Adrenal gland (tissue), 12 donors: ENCODE results near the gene IPMK. TPM values are rescaled to one million over a fixed set of nuclear protein-coding genes. Genes with fewer than 3 reads are reported as not detected.

Experiments
- DNase-seq, 7 donors: peaks; one replicate each; pipeline ENCODE4 v3.0.0-alpha.2; 2019 to 2020
- H3K27ac ChIP-seq, 5 donors: fragments of 200-600 bp; sonication (generic) in 4 of 5; 1 replicate in 3 of 5; 2 replicates in 2 of 5; pipeline versions ENCODE4 v1.5.1 to v1.8.0; 2016 to 2020; ENCODE audit warnings: mild to moderate bottlenecking in 1 of 5
- H3K27me3 ChIP-seq: fragments of 200-600 bp; 2 replicates; pipeline ENCODE4 v1.8.0; 2021
- H3K36me3 ChIP-seq, 2 donors: fragments of 200-600 bp; replicated peaks in 1 of 2; 1 replicate in 1 of 2; 2 replicates in 1 of 2; pipeline versions ENCODE4 v1.5.1 to v1.8.0; 2018 to 2022
- H3K4me1 ChIP-seq, 2 donors: fragments of 200-600 bp; replicated peaks in 1 of 2; 1 replicate in 1 of 2; 2 replicates in 1 of 2; pipeline versions ENCODE4 v1.5.1 to v1.8.0; 2018 to 2021
- H3K4me3 ChIP-seq, 4 donors: fragments of 200-600 bp; sonication (generic) in 3 of 4; one replicate each; pipeline ENCODE4 v1.5.1; 2016 to 2018
- H3K9me3 ChIP-seq, 3 donors: fragments of 200-600 bp; sonication (generic) in 1 of 3; replicated peaks in 1 of 3; 1 replicate in 2 of 3; 2 replicates in 1 of 3; pipeline versions ENCODE4 v1.5.1 to v1.8.0; 2016 to 2021
- CTCF ChIP-seq, 6 experiments: fragments of 450-650 bp in 4 of 6; fragments of 200-600 bp in 2 of 6; sonication (generic) in 1 of 6; IDR thresholded peaks; 1 replicate in 5 of 6; 2 replicates in 1 of 6; pipeline versions ENCODE4 v1.5.1 to v1.8.0; 2016 to 2021; ENCODE audit warnings: antibody characterized with exemption in 6 of 6, mild to moderate bottlenecking in 2 of 6, moderate library complexity in 1 of 6
- POLR2A ChIP-seq, 2 donors: fragments of 450-650 bp; IDR thresholded peaks; one replicate each; pipeline ENCODE4 v1.6.1; 2017; ENCODE audit warnings: antibody characterized with exemption in 2 of 2, mild to moderate bottlenecking in 2 of 2, moderate library complexity in 1 of 2
- WGBS, 4 donors: extraction: QIAGEN DNeasy Blood & Tissue Kit in 2 of 4; methylation state at CpG; one replicate each; pipeline versions ENCODE4 v1.1.5 to v1.1.7; 2013 to 2017; 5-methylcytosine and 5-hydroxymethylcytosine counted together
- intact Hi-C, 2 donors: fragments of 100-400 bp; cut with DNase I; formaldehyde crosslinking; loops; one replicate each; pipeline versions ENCODE4 v1.14.1 to v1.15.0; 2022 to 2023
- polyA plus RNA-seq, 3 donors: library from polyadenylated mRNA; stranded (reverse); fragments of 200-250 nt in 2 of 3; fragments of 350-450 nt in 1 of 3; fragmentation: Illumina TruSeq in 1 of 3; extraction: RNeasy Lipid Tissue Mini Kit (QIAGEN cat#74804) in 1 of 3; gene quantifications; one replicate each; pipeline ENCODE4 v1.2.3, GENCODE V29; 2013 to 2014
- total RNA-seq, 9 donors: library from RNA; depleted of rRNA in 4 of 9; stranded (reverse); fragments of >200 nt in 4 of 9; fragments of 120-200 nt in 1 of 9; fragmentation: NEBNext Ultra II Directional in 1 of 9; extraction: Animal tissue kit (Norgen Biotek cat#: 25700) in 1 of 9; gene quantifications; one replicate each; pipeline versions ENCODE4 v1.1.0 to v1.2.4, GENCODE V29; 2013 to 2023
- donor health status: healthy with polysubstance abuse.
- donor health status: Bipolar disorder and iron deficiency.
- donor health status: DM: yes; HTN: yes; CAD: no.
- donor health status: DM: no; HTN: no; CAD: no.
- donor health status: DM: no; HTN: no; CAD: no.
- donor health status: DM: yes; HTN: yes; CAD: no.

IPMK gene
- total and polyA plus RNA-seq, 12 donors = 1.0 to 6.6 (median 4.8) TPM

DNA sequence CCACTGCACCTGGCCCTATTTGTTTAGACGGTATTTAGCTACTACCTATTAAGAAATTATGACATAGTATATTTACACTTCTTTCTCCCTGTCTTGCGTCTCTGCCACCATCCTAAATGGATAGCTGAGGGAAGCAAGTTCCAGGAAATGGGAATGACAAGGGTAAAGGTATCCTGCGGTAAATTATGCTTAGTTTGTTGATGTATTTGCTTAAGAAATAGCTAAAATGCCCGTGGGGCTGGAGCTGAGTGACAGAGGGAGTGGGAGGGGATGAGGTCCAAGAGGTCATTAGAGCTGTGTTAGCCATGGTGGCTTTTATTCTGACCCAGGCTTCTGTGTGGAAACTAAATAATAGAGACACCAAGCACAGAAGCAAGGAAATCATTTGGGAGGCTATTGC is 38.1 kb upstream of the IPMK start:
- Histone ChIP-seq H3K27ac (no peak overlapping the region), H3K27me3 (no peaks in the 10 kb centered on the region), H3K36me3 (no peaks in the 10 kb centered on the region), H3K9me3 (no peaks in the 10 kb centered on the region), H3K4me3 (no peak overlapping the region), H3K4me1 (no peaks in the 10 kb centered on the region)
- 41 to 53% (median 49%) methylated on average over 4 of the region's 4 CpGs for WGBS, 4 donors
- DNase-seq = no peak
- intact Hi-C loops = loop anchor here in 1 of 2 donors (10.0 kb wide), 1 partner anchor 79 kb away; the partner anchor contains the start of gene TFAM
- TF ChIP-seq POLR2A (IDR thresholded peaks at IDR 0.05) (no peak), CTCF (IDR thresholded peaks at IDR 0.05) (no peak)

DNA sequence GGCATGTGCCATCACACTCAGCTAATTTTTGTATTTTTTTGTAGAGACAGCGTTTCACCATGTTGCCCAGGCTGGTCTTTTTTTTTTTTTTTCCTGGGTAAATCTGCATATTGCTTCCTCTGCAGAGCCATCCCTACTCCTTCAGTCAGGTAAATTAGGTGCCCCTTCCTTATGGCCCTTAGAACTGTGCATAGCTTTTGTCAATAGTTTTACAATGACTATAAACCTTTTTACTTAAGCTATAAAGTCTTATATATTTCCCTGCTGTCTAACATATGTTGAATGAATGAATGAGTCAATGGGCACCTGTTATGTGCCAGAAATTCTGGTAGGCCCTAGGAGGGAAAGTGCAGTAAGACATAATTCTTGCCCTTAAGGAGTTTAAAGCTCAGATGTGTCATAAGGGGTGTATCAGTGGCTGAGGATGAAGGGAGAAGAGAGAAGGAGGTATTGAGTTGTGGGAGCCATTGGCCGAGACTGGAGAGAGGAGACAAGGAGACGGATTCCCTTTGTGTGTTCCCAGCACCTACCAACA is 36.5 kb upstream of the IPMK start:
- WGBS, 4 donors = 81 to 87% (median 86%) methylated on average over 3 of the region's 3 CpGs
- Histone ChIP-seq H3K27ac (no peak overlapping the region), H3K9me3 (no peaks in the 10 kb centered on the region), H3K27me3 (no peaks in the 10 kb centered on the region), H3K4me1 (no peaks in the 10 kb centered on the region), H3K4me3 (no peak overlapping the region), H3K36me3 (no peaks in the 10 kb centered on the region)
- no peak for DNase-seq
- intact Hi-C loops = loop anchor here in 1 of 2 donors (10.0 kb wide), 1 partner anchor 81 kb away; the partner anchor contains the start of gene TFAM
- TF ChIP-seq CTCF (IDR thresholded peaks at IDR 0.05) (no peak), POLR2A (IDR thresholded peaks at IDR 0.05) (no peak)

DNA sequence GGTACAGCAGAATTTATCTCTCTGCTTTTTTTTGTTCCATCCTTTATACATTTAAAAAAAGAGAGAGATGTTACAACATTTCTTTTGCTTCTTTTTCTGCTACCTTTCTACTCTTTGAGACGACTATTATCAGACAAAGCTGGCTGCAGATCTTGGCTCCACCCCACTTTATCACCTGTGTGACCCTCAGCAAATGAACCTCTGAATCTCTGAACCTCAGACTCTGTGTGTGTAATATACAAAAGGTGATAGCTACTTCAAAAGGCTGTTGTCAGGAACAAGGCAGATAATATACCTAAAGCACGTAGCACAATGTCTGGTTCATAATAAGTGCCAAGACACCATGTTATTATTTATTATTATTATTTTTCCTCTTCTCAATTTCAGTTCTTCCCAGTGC is 34.6 kb upstream of the IPMK start:
- no peaks in the 10 kb centered on the region for H3K36me3 ChIP-seq
- WGBS, 4 donors = 54 to 62% (median 59%) methylated on average over 2 of the region's 2 CpGs
- H3K27me3 ChIP-seq = no peaks in the 10 kb centered on the region
- no peak overlapping the region for H3K4me3 ChIP-seq
- intact Hi-C loops = loop anchor here in 1 of 2 donors (10.0 kb wide), 1 partner anchor 83 kb away; the partner anchor contains the start of gene TFAM
- no peak for DNase-seq
- no peaks in the 10 kb centered on the region for H3K4me1 ChIP-seq
- no peak overlapping the region for H3K27ac ChIP-seq
- TF ChIP-seq CTCF (IDR thresholded peaks at IDR 0.05) (no peak), POLR2A (IDR thresholded peaks at IDR 0.05) (no peak)
- no peaks in the 10 kb centered on the region for H3K9me3 ChIP-seq

GRCh38 chr10:58300676-58301075 is 33.0 kb upstream of the IPMK start:
- no peak for DNase-seq
- Histone ChIP-seq H3K4me3 (no peak overlapping the region), H3K27me3 (no peaks in the 10 kb centered on the region), H3K9me3 (no peaks in the 10 kb centered on the region), H3K27ac (no peak overlapping the region), H3K4me1 (no peaks in the 10 kb centered on the region), H3K36me3 (no peaks in the 10 kb centered on the region)
- intact Hi-C loops = loop anchor here in 1 of 2 donors (10.0 kb wide), 1 partner anchor 84 kb away; the partner anchor contains the start of gene TFAM
- TF ChIP-seq CTCF (IDR thresholded peaks at IDR 0.05) (no peak), POLR2A (IDR thresholded peaks at IDR 0.05) (no peak)
